ENCODE results near the gene GALE.

DNA sequence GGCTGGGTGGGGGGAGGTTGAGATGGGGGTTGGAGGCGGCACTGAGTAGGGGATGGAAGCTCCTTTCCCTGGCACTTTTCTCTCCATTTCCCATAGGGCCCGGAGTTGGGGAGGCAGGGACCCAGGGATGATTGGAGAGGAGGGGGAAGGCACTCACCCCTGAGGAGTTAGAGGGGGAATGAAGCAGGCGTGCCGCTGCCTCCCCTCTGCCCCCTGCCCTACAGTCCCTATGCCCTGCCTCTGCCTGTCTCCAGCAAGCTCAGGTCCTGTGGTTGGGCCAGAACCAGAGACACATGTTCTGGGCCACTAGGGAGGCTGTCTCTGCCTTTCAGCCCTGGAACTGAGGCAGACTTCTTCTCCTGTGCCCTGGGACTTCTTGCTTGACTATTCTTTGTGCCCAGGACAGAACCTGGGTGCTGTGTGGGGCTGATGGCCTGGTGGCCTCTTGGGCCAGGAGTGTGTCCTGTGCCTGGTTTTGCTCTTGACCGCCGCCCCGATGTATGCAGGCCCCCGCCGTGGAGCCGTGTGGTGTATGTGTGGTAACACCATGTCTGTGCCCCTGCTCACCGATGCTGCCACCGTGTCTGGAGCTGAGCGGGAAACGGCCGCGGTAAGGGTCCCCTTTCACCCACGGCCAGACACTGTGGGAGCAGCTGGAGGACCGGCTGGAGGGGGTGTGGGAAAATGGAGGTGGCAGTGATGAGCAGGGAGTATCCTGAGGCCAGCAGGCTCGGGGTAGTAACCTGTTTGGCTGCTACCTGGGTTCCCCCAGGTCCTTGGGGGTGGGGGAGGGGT is 8.2 kb downstream of the GALE start:
- TF ChIP-seq, protein P1, sequence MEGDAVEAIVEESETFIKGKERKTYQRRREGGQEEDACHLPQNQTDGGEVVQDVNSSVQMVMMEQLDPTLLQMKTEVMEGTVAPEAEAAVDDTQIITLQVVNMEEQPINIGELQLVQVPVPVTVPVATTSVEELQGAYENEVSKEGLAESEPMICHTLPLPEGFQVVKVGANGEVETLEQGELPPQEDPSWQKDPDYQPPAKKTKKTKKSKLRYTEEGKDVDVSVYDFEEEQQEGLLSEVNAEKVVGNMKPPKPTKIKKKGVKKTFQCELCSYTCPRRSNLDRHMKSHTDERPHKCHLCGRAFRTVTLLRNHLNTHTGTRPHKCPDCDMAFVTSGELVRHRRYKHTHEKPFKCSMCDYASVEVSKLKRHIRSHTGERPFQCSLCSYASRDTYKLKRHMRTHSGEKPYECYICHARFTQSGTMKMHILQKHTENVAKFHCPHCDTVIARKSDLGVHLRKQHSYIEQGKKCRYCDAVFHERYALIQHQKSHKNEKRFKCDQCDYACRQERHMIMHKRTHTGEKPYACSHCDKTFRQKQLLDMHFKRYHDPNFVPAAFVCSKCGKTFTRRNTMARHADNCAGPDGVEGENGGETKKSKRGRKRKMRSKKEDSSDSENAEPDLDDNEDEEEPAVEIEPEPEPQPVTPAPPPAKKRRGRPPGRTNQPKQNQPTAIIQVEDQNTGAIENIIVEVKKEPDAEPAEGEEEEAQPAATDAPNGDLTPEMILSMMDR (IDR thresholded peaks at IDR 0.05), result no peak
- no peak for TF ChIP-seq ZFX (IDR thresholded peaks at IDR 0.05; ENCODE audit: borderline replicate concordance)
